NCI-H2171 (cell line): ENCODE measurements around the gene ZDHHC11.
A peak's percentile ranks its signal among the peaks of the same experiment; 100 is the strongest.

ENCODE experiments used
- DNase-seq: peaks from one replicate; lab custom pipeline; 2025; lab: John Stamatoyannopoulos, UW

Gene ZDHHC11

GRCh38 chr5:850511-851006 lies at the start of gene ZDHHC11:
Gene ZDHHC11 (minus strand): TSS chr5:850986. CDS start chr5:850602, 384 bp downstream.
- DNase-seq, result no peak

- no peak for DNase-seq
Measured at GRCh38 chr5:893711-894110, 42.9 kb upstream of the ZDHHC11 start.

GRCh38 chr5:893137-893506 lies 42.3 kb upstream of the ZDHHC11 start:
- no peak for DNase-seq

- DNase-seq, result peak; percentile 90
Measured at GRCh38 chr5:892394-893136, 41.8 kb upstream of the ZDHHC11 start, which contains the start of the genes BRD9 and TRIP13. Gene BRD9 (minus strand): TSS chr5:892801. CDS start chr5:892657, 144 bp downstream. Gene TRIP13 (plus strand): TSS chr5:892884. CDS start chr5:892999, 115 bp downstream.

- no peak for DNase-seq
Measured at GRCh38 chr5:891837-892393, 41.1 kb upstream of the ZDHHC11 start.

GRCh38 chr5:891117-891836 lies 40.5 kb upstream of the ZDHHC11 start:
- no peak for DNase-seq

- no peak for DNase-seq
Measured at GRCh38 chr5:889075-889710, 38.4 kb upstream of the ZDHHC11 start.

GRCh38 chr5:888638-889035 lies 37.9 kb upstream of the ZDHHC11 start:
- DNase-seq, result no peak

GRCh38 chr5:887947-888637 lies 37.3 kb upstream of the ZDHHC11 start:
- no peak for DNase-seq

- peak; percentile 18 for DNase-seq
Measured at GRCh38 chr5:886716-887325, 36.0 kb upstream of the ZDHHC11 start.

- DNase-seq, result no peak
Measured at GRCh38 chr5:886036-886435, 35.2 kb upstream of the ZDHHC11 start.

- no peak for DNase-seq
Measured at GRCh38 chr5:885529-885928, 34.7 kb upstream of the ZDHHC11 start.

- DNase-seq, result no peak
Measured at GRCh38 chr5:885127-885442, 34.3 kb upstream of the ZDHHC11 start.

- DNase-seq, result no peak
Measured at GRCh38 chr5:884345-885126, 33.8 kb upstream of the ZDHHC11 start.

- DNase-seq, result no peak
Measured at GRCh38 chr5:883475-884181, 32.8 kb upstream of the ZDHHC11 start.

GRCh38 chr5:882253-883183 lies 31.7 kb upstream of the ZDHHC11 start:
- no peak for DNase-seq

- DNase-seq, result no peak
Measured at GRCh38 chr5:881551-881935, 30.8 kb upstream of the ZDHHC11 start.

- DNase-seq, result no peak
Measured at GRCh38 chr5:880816-881550, 30.2 kb upstream of the ZDHHC11 start.
